GM19455 (cell line): Measurements from ENCODE around the gene SHANK3.

Experiments
- ATAC-seq: cut with Tn5 transposase; IDR thresholded peaks from one replicate; pipeline ENCODE4 v1.9.1; 2021; ENCODE audit not compliant: unreplicated experiment

Gene SHANK3

GRCh38 chr22:50711446-50712340 is 39.1 kb downstream of the SHANK3 start:
- no peak for ATAC-seq

- no peak for ATAC-seq
Measured at GRCh38 chr22:50712341-50713007, 39.9 kb downstream of the SHANK3 start.

GRCh38 chr22:50713008-50713385 is 40.4 kb downstream of the SHANK3 start:
- no peak for ATAC-seq

GRCh38 chr22:50713571-50714056 is 41.0 kb downstream of the SHANK3 start:
- ATAC-seq = no peak

DNA sequence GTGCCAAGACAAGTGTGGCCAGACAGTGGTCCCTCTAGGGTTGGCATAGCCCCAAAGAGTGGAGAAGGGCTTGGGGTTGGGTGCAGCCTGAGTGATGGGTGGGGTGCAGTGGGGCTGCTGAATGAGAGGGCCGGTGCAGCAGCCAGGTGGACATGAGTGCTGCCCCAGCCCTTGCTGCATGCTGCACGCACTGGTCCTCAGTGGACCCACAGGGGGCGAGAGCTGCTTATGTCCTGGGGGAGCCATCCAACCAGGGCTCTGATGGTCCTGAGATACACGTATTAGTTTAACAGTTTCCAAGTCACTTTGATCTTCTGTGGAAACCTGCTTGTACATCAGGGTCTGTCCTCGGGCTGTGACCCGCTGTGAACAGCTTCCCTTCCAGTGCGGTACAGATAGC is 41.5 kb downstream of the SHANK3 start:
- ATAC-seq = no peak

GRCh38 chr22:50714631-50715179 is 42.1 kb downstream of the SHANK3 start:
- no peak for ATAC-seq

- ATAC-seq = no peak
Measured at GRCh38 chr22:50715250-50715649, 42.6 kb downstream of the SHANK3 start.

- ATAC-seq = no peak
Measured at GRCh38 chr22:50715776-50716175, 43.2 kb downstream of the SHANK3 start.

GRCh38 chr22:50716290-50717024 is 43.8 kb downstream of the SHANK3 start:
- ATAC-seq = no peak

- no peak for ATAC-seq
Measured at GRCh38 chr22:50717709-50718351, 45.2 kb downstream of the SHANK3 start.

- ATAC-seq = no peak
Measured at GRCh38 chr22:50718352-50718709, 45.7 kb downstream of the SHANK3 start.

GRCh38 chr22:50719814-50720300 is 47.2 kb downstream of the SHANK3 start:
- ATAC-seq = no peak

DNA sequence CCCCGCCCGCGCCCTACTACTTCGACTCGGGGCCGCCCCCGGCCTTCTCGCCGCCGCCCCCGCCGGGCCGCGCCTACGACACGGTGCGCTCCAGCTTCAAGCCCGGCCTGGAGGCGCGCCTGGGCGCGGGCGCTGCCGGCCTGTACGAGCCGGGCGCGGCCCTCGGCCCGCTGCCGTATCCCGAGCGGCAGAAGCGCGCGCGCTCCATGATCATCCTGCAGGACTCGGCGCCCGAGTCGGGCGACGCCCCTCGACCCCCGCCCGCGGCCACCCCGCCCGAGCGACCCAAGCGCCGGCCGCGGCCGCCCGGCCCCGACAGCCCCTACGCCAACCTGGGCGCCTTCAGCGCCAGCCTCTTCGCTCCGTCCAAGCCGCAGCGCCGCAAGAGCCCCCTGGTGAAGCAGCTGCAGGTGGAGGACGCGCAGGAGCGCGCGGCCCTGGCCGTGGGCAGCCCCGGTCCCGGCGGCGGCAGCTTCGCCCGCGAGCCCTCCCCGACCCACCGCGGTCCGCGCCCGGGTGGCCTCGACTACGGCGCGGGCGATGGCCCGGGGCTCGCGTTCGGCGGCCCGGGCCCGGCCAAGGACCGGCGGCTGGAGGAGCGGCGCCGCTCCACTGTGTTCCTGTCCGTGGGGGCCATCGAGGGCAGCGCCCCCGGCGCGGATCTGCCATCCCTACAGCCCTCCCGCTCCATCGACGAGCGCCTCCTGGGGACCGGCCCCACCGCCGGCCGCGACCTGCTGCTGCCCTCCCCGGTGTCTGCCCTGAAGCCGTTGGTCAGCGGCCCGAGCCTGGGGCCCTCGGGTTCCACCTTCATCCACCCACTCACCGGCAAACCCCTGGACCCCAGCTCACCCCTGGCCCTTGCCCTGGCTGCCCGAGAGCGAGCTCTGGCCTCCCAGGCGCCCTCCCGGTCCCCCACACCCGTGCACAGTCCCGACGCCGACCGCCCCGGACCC is 48.0 kb downstream of the SHANK3 start:
- no peak for ATAC-seq

DNA sequence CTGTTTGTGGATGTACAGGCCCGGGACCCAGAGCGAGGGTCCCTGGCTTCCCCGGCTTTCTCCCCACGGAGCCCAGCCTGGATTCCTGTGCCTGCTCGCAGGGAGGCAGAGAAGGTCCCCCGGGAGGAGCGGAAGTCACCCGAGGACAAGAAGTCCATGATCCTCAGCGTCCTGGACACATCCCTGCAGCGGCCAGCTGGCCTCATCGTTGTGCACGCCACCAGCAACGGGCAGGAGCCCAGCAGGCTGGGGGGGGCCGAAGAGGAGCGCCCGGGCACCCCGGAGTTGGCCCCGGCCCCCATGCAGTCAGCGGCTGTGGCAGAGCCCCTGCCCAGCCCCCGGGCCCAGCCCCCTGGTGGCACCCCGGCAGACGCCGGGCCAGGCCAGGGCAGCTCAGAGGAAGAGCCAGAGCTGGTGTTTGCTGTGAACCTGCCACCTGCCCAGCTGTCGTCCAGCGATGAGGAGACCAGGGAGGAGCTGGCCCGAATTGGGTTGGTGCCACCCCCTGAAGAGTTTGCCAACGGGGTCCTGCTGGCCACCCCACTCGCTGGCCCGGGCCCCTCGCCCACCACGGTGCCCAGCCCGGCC is 48.7 kb downstream of the SHANK3 start:
- no peak for ATAC-seq

- ATAC-seq = no peak
Measured at GRCh38 chr22:50722048-50722701, 49.6 kb downstream of the SHANK3 start.
